ENCODE results near the gene UBE2D3.

The UBE2D3 gene

DNA sequence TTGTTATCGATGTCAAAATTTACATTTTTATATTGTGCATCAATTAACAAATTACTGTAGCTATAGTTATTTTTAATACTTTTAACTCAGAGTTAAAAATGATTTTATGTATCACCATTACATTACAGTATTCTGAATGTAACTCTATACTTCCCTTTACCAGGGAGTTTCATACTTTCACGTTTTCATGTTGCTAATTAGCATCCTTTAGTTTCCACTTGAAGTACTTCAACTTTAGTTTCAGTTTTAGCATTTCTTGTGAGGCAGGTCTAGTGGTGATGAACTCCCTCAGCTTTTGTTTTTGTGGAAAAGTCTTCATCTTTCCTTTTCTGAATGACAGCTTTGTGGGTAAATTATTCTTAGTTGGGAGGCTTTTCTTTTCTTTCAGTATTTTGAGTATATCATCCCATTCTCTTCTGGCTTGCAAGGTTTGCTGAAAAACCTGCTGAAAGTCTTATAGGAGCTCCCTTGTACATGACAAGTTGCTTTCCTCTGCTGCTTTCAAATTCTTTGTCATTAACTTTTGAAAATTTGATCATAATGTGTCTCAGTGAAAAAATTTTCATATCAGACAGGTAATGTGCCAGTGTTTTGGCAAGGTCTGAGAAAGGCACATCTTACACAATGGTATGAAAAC lies 31.6 kb upstream of the UBE2D3 start:
- ATAC-seq, result no peak
- TF ChIP-seq GLIS3 (CRISPR knock-in tag; IDR thresholded peaks at IDR 0.05) (no peak), RARB (CRISPR knock-in tag; IDR thresholded peaks at IDR 0.05) (no peak), ZNF8 (CRISPR knock-in tag; IDR thresholded peaks at IDR 0.05) (no peak), OSR1 (CRISPR knock-in tag; IDR thresholded peaks at IDR 0.05) (no peak), ZFP3 (CRISPR knock-in tag; IDR thresholded peaks at IDR 0.05) (no peak), TCF4 (CRISPR knock-in tag; IDR thresholded peaks at IDR 0.05; ENCODE audit: borderline replicate concordance) (no peak), PPARA (CRISPR knock-in tag; IDR thresholded peaks at IDR 0.05; ENCODE audit: borderline replicate concordance) (no peak), TSHZ2 (CRISPR knock-in tag; IDR thresholded peaks at IDR 0.05) (no peak), SNAI2 (CRISPR knock-in tag; IDR thresholded peaks at IDR 0.05) (no peak), BACH2 (CRISPR knock-in tag; IDR thresholded peaks at IDR 0.05; ENCODE audit: borderline replicate concordance) (no peak), CREB5 (CRISPR knock-in tag; IDR thresholded peaks at IDR 0.05; ENCODE audit: low read depth) (no peak), CSDC2 (CRISPR knock-in tag; IDR thresholded peaks at IDR 0.05) (no peak), ESRRG (CRISPR knock-in tag; IDR thresholded peaks at IDR 0.05) (no peak), ZC3H10 (CRISPR knock-in tag; IDR thresholded peaks at IDR 0.05) (no peak), ZFP30 (CRISPR knock-in tag; IDR thresholded peaks at IDR 0.05) (no peak)
- TF ChIP-seq, protein P1, sequence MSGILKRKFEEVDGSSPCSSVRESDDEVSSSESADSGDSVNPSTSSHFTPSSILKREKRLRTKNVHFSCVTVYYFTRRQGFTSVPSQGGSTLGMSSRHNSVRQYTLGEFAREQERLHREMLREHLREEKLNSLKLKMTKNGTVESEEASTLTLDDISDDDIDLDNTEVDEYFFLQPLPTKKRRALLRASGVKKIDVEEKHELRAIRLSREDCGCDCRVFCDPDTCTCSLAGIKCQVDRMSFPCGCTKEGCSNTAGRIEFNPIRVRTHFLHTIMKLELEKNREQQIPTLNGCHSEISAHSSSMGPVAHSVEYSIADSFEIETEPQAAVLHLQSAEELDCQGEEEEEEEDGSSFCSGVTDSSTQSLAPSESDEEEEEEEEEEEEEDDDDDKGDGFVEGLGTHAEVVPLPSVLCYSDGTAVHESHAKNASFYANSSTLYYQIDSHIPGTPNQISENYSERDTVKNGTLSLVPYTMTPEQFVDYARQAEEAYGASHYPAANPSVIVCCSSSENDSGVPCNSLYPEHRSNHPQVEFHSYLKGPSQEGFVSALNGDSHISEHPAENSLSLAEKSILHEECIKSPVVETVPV (CRISPR knock-in tag; IDR thresholded peaks at IDR 0.05), result no peak
- TF ChIP-seq, protein P2, sequence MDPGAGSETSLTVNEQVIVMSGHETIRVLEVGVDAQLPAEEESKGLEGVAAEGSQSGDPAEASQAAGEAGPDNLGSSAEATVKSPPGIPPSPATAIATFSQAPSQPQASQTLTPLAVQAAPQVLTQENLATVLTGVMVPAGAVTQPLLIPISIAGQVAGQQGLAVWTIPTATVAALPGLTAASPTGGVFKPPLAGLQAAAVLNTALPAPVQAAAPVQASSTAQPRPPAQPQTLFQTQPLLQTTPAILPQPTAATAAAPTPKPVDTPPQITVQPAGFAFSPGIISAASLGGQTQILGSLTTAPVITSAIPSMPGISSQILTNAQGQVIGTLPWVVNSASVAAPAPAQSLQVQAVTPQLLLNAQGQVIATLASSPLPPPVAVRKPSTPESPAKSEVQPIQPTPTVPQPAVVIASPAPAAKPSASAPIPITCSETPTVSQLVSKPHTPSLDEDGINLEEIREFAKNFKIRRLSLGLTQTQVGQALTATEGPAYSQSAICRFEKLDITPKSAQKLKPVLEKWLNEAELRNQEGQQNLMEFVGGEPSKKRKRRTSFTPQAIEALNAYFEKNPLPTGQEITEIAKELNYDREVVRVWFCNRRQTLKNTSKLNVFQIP (CRISPR knock-in tag; IDR thresholded peaks at IDR 0.05; ENCODE audit: borderline replicate concordance, low read depth), result no peak

DNA sequence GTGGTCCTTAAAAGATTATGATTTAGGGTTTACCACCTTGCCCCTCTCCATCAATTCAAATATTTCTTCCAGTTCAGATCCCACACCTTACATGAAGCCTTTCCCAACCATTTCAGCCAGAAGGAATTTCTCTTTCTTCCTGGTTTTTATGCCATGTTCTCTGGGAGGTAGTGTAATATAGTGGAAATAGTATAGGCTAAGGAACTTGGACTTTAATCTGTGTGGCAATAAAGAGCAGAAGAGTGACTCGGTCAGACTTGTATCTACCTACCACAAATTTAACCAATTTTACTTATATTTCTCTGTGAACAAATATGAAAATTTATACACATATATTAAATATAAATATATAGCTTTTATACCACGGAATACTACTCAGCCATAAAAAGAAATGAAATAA lies 23.0 kb upstream of the UBE2D3 start:
- no peak for ATAC-seq
- TF ChIP-seq PPARA (CRISPR knock-in tag; IDR thresholded peaks at IDR 0.05; ENCODE audit: borderline replicate concordance), result no peak
- no peak for TF ChIP-seq CSDC2 (CRISPR knock-in tag; IDR thresholded peaks at IDR 0.05)
- no peak for TF ChIP-seq ISL1 (CRISPR knock-in tag; IDR thresholded peaks at IDR 0.05)
- TF ChIP-seq ZNF70 (CRISPR knock-in tag; IDR thresholded peaks at IDR 0.05), result no peak
- no peak for TF ChIP-seq ARNTL (CRISPR knock-in tag; IDR thresholded peaks at IDR 0.05; ENCODE audit: borderline replicate concordance, low read depth)
- TF ChIP-seq TSHZ2 (CRISPR knock-in tag; IDR thresholded peaks at IDR 0.05), result no peak
- TF ChIP-seq ZFP30 (CRISPR knock-in tag; IDR thresholded peaks at IDR 0.05), result no peak
- no peak for TF ChIP-seq GLIS3 (CRISPR knock-in tag; IDR thresholded peaks at IDR 0.05)
- no peak for TF ChIP-seq TCF4 (CRISPR knock-in tag; IDR thresholded peaks at IDR 0.05; ENCODE audit: borderline replicate concordance)
- no peak for TF ChIP-seq SNAI2 (CRISPR knock-in tag; IDR thresholded peaks at IDR 0.05)
- TF ChIP-seq ESRRG (CRISPR knock-in tag; IDR thresholded peaks at IDR 0.05), result no peak
- TF ChIP-seq, protein P1 (CRISPR knock-in tag; IDR thresholded peaks at IDR 0.05), result no peak
- no peak for TF ChIP-seq ZC3H10 (CRISPR knock-in tag; IDR thresholded peaks at IDR 0.05)
- no peak for TF ChIP-seq OSR1 (CRISPR knock-in tag; IDR thresholded peaks at IDR 0.05)
- TF ChIP-seq ZNF565 (CRISPR knock-in tag; conservative IDR thresholded peaks at IDR 0.05; ENCODE audit: low read depth), result no peak
- no peak for TF ChIP-seq PATZ1 (CRISPR knock-in tag; IDR thresholded peaks at IDR 0.05; ENCODE audit: borderline replicate concordance)
- TF ChIP-seq CREB5 (CRISPR knock-in tag; IDR thresholded peaks at IDR 0.05; ENCODE audit: low read depth), result no peak
- TF ChIP-seq ZFP3 (CRISPR knock-in tag; IDR thresholded peaks at IDR 0.05), result no peak
